IPS DF 4.7 (cell line): ENCODE data around the gene TTF2.
"Not testable (repeated sequence)": the region's sequence is repeated elsewhere in the genome, so short reads cannot be mapped to it uniquely, and the experiment has no call there.

Experiments used
- DNase-seq: peaks from one replicate; pipeline ENCODE4 v3.0.0-alpha.2; 2013; ENCODE audit warnings: low spot score; ENCODE audit errors: extremely low read depth

Gene TTF2

GRCh38 chr1:117119144-117119543 lies 59.0 kb downstream of the TTF2 start:
- DNase-seq = not testable (repeated sequence)

- DNase-seq = no peak
Measured at GRCh38 chr1:117120774-117121588, 60.9 kb downstream of the TTF2 start.

GRCh38 chr1:117121589-117122329 lies 61.6 kb downstream of the TTF2 start, which contains the start of gene TRIM45:
Gene TRIM45, minus strand, starts transcription at chr1:117121749. Its CDS starts 548 bp downstream, at chr1:117121201.
- peak; percentile 62 for DNase-seq

DNA sequence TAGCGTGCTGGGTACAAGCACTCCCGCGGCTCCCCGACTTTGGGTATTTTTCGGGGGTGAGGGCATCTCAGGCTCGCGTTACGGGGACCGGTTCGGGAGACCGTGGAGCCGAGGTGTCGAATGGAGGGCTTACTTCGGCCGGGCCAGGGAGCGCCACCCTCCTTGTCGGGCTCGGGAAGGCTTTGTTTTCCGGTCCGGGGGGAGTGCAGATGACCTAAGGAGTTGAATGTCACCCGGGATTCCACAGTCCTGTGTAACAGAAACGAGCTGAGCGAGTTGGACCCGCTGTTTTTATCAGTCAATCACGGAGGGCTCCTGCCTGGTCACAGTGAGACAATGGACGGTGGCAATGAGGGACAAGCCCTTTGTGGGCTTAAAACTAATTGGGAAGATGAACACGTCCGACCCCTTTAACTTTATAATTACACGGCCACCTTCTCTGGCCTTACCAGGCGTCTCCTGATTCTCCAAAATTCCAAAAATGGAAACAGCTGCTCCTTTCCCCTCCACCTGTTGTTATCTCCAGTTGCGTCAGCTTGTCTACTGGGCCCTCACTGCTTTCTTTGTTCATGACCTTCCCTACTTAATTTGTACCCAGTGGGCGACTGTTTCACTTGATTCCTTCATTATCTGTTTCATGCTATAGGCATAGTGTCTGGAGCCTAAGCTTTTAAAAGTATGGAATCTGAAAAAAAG lies 62.4 kb downstream of the TTF2 start:
- DNase-seq = no peak

GRCh38 chr1:117123274-117123673 lies 63.1 kb downstream of the TTF2 start:
- no peak for DNase-seq

GRCh38 chr1:117124661-117125060 lies 64.5 kb downstream of the TTF2 start:
- DNase-seq = no peak

DNA sequence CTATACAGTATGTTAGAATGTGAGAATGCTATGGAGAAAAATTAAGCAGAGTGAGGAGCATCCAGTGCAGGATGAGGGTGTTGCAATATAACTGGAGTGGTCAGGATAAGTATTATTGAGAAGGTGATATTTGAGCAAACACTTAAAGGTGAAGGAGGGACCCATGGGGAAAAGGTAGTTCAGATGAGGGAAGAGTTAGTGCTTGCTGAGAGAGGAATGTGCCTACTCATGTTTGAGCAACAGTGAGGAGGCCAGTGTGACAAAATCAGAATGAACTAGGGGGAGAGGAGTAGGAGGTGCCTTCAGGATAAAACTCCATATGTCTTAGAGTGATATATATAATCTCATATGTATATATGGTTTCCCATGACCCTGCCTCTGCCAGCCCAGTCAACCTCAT lies 67.7 kb downstream of the TTF2 start:
- DNase-seq = no peak

DNA sequence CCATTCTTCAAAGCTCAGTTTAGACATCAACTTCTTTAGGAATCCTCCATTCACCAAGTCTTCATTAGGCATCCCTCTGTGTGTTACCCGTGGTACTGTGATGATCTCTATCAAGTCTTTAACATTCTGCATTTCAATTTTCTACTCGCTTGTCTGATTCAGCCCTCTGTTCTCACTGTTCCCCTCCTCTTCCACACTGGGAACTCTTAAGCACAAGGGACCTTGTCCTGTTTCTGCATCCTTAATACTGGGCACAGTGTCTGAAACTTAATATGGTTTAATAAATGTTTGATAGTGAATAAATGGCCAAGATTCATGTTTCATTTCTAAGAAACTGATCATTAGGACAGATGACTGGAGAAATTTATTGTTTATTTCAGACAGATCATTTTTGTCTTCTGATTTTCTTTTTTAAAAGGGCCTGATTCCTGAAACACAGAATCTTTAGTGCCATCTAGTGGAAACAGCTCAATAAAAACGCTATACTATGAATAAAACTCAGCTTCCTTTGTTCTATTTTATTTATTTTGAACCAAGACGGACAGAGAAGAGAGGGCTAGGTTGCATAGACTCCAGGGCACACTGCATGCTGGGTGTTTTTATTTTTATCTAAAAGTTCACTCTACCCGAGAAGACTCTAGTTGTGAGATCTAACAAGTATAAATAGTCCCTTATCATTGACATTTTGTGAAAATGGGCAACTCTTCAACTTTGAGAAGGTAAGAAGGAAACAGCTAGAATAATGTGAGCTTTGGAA lies 68.4 kb downstream of the TTF2 start:
- DNase-seq = no peak

GRCh38 chr1:117130526-117130925 lies 70.4 kb downstream of the TTF2 start:
- DNase-seq = no peak

- DNase-seq = no peak
Measured at GRCh38 chr1:117135329-117135728, 75.2 kb downstream of the TTF2 start.

GRCh38 chr1:117136749-117137148 lies 76.6 kb downstream of the TTF2 start:
- DNase-seq = no peak

GRCh38 chr1:117137281-117137855 lies 77.2 kb downstream of the TTF2 start:
- no peak for DNase-seq

DNA sequence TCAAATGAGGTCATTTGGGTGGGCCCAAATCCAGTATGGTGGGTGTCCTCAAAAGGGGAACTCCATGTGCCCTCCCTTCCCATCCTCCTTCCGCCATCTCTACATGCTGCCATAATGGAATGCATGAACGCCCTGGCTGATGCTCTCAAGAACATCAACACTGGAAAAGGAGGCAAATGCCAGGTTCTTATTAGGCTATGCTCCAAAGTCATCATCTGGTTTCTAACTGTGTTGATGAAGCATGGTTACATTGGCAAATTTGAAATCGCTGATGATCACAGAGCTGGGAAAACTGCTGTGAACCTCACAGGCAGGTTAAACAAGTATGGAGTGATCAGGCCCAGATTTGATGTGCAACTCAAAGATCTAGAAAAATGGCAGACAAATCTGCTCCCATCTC lies 78.0 kb downstream of the TTF2 start:
- DNase-seq = no peak

DNA sequence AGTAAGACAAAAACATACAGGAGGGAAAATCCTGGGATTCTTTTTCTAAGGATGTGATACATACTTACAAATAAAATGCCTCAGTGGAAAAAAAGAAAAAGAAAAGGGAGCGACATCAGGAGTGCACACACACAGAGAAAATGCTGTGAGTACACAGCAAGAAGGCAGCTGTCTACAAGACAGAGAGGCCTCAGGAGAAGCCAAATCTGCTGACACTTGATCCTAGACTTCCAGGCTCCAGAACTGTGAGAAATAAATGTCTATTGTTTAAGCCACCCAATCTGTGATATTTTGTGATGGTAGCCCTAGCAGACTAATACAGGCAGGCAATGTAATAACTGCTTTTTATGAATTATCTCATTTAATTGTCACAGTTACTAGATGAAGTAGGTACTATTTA lies 78.4 kb downstream of the TTF2 start:
- DNase-seq = no peak

GRCh38 chr1:117142200-117142599 lies 82.1 kb downstream of the TTF2 start:
- DNase-seq = no peak

GRCh38 chr1:117143172-117143571 lies 83.0 kb downstream of the TTF2 start:
- DNase-seq = no peak

DNA sequence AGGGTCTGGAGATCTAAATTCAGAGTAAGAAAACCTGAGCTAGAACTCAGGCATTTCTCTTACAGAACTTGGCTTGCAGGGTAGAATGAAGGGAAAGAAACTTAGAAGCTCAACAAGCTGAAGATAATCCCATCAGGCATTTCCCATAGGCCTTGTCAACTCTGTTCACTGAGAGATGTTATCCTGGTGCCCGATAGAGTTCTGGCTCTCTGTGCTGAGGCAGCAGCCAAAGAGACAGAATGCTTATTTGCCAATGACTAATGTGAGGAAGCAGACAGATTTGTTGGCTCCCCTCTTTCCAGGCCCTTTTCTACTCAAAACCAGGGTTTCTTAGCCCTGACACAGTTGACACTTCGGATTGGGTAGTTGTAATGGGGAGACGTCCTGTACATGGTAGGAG lies 83.7 kb downstream of the TTF2 start:
- DNase-seq = no peak

DNA sequence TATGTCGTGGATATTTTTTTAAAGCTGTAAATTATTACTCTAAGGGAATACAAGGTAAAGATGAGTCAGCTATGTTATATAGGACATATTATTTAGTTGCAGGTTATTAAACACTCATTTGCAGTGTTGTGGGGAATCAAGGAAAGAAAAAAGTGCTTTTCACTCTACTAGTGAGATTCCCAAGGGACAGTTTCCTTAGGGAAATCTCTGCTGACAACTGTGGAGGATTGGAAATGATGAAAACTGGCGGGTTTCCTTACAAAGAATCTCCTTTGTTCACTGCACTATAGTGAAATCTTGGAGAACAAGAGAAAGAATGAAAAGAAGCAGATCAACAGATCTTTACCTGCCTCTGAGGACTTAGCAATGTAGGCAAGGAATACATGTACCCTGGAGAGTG lies 85.9 kb downstream of the TTF2 start:
- no peak for DNase-seq

GRCh38 chr1:117146575-117147340 lies 86.6 kb downstream of the TTF2 start:
- no peak for DNase-seq

DNA sequence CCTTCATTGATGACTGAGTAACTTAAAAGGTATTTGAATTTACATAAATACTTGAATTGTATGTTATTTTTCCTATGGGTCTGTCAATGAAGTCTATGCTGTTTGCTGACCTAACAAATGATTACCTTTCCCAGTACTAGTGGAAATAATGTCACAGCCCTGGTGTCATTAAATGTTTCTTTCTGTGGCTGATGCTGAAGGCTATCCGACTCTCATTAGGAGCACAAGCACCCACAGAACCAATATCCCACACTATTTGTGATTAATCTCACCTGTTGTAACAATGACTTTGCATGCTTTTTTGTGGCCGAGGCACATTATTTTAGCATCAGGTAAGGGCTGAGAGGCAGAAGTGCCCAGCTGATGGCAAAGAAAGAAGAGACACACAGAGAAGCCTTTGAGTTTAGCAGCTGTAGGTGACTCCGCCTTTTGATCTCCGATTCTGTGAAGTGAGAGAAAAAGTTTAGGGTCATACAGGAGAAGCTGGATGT lies 87.3 kb downstream of the TTF2 start:
- no peak for DNase-seq
